ENCODE data around the gene CAMTA1. TPM values are rescaled to one million over a fixed set of nuclear protein-coding genes. Genes with fewer than 3 reads are reported as not detected.

Gene CAMTA1
- total RNA-seq, 2 experiments from 2014 or later, result 45.5 to 45.6 TPM

DNA sequence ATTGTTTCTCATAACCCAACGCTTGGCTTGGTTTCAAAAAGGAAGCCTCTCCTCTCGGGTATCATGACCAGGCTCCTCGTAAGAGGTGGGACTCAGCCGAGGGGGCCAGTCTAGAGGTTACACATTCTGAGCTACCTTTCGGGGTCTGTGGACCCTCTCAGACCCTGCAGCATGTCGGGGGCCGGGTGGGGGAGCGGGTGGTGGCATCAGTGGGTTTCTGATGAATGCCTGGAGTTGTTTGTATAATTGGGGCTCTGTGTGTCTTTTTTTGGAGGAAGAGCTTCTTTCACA lies 229.3 kb downstream of the CAMTA1 start:
- no peaks in the 10 kb centered on the region for H3K9me3 Mint-ChIP-seq
- POLR2A ChIA-PET, result no interaction called here
- no peak overlapping the region for H3K27ac Mint-ChIP-seq
- H3K36me3 Mint-ChIP-seq, result no peaks in the 10 kb centered on the region
- H3K4me3 Mint-ChIP-seq, result no peak overlapping the region
- ATAC-seq (ENCODE audit: low read depth) (no peak), DNase-seq (no peak)
- H3K4me1 Mint-ChIP-seq, result no peaks in the 10 kb centered on the region
- H3K27me3 Mint-ChIP-seq, result peaks cover 2% of the 10 kb centered on the region

DNA sequence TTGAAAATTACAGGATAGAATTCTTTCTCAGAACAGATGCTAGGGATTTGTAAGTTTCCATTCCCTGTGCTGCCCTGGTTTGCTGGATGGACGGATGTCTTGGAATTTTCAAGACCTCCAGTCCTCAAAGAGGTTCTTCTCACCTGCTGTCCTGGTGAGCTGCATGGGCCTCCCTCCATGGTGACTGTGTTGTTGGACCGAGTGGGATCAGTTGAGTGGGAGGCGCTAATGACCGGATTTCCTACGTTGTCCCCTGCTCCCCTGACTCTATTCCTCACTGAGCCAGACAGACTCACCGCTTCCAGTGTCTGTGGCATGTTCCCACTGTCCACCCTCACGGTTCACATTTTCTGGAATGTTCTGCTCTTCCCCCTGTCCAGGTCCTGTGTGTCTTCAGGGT lies 229.8 kb downstream of the CAMTA1 start:
- ATAC-seq (ENCODE audit: low read depth), result no peak
- Mint-ChIP-seq H3K36me3 (no peaks in the 10 kb centered on the region), H3K9me3 (no peaks in the 10 kb centered on the region), H3K4me3 (no peak overlapping the region), H3K4me1 (no peaks in the 10 kb centered on the region), H3K27ac (no peak overlapping the region), H3K27me3 (peaks cover 2% of the 10 kb centered on the region)
- POLR2A ChIA-PET, result no interaction called here
- no peak for DNase-seq

DNA sequence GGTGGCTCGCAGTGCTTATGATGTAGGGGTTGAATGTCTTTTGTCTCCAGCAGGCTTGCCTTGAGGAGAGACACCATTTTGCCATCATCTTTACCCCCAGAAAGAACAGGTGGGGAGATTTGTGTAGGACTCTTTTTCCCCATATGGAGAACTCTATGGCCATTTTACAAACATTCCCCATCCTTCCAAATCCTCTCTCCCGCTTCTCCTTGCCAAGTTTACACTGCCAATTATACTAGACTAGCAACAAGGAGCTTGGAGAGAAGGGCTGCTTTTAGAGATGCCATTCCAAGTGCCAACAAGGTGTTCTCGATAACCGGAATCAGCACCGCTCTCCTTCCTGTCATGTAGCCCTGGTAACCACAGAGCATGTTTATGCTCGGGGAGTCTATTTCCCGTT lies 233.1 kb downstream of the CAMTA1 start:
- DNase-seq, result no peak
- Mint-ChIP-seq H3K27ac (no peak overlapping the region), H3K4me3 (no peak overlapping the region), H3K27me3 (peaks cover 2% of the 10 kb centered on the region), H3K9me3 (no peaks in the 10 kb centered on the region), H3K36me3 (no peaks in the 10 kb centered on the region), H3K4me1 (no peaks in the 10 kb centered on the region)
- no peak for ATAC-seq (ENCODE audit: low read depth)
- POLR2A ChIA-PET, result no interaction called here

DNA sequence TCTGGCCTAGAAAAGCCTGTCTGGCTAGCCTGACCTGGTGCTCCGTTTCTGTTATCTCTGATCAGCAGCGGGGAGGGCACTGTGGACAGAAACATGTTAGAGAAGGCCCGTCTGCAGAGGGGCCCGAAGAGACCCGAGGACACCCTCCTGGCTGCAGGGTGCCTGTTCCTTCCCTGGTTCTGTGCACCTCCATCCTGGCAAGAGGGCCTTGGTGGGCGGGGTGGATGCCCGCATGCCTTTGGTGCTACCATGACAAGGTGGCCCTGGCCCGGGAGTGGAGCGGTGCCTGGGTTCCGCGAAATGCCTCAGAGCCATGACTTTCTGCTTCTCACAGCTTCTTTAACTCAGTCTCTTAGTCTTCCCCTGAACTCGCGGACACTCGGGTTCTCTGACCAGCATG lies 233.6 kb downstream of the CAMTA1 start:
- H3K27me3 Mint-ChIP-seq, result peaks cover 2% of the 10 kb centered on the region
- DNase-seq, result no peak
- no peak overlapping the region for H3K27ac Mint-ChIP-seq
- H3K4me1 Mint-ChIP-seq, result no peaks in the 10 kb centered on the region
- no peak overlapping the region for H3K4me3 Mint-ChIP-seq
- ATAC-seq (ENCODE audit: low read depth), result no peak
- H3K36me3 Mint-ChIP-seq, result no peaks in the 10 kb centered on the region
- H3K9me3 Mint-ChIP-seq, result no peaks in the 10 kb centered on the region
- POLR2A ChIA-PET, result no interaction called here

DNA sequence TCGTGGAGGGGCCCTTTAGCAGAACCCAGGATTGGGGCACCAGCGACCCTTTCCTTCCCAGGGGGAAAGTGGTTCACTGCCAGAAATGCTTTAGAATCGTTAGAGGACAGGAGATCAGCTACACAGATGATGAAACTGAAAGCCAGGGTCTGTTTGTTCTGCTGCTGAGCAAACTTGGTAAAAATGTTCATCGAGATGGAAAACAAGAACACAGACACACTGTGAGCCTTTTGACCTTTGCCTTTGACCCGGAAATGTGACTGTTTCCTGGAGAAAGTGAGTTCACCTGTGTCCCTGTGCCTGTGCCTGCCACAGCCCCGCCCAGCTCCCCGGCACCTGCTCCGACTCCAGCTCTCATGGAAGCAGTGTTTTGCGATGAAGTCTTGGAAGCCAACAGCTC lies 234.3 kb downstream of the CAMTA1 start:
- Mint-ChIP-seq H3K36me3 (no peaks in the 10 kb centered on the region), H3K27ac (no peak overlapping the region), H3K4me3 (no peak overlapping the region), H3K4me1 (no peaks in the 10 kb centered on the region), H3K9me3 (no peaks in the 10 kb centered on the region), H3K27me3 (peaks cover 2% of the 10 kb centered on the region)
- no peak for DNase-seq
- ATAC-seq (ENCODE audit: low read depth), result no peak
- POLR2A ChIA-PET, result no interaction called here

DNA sequence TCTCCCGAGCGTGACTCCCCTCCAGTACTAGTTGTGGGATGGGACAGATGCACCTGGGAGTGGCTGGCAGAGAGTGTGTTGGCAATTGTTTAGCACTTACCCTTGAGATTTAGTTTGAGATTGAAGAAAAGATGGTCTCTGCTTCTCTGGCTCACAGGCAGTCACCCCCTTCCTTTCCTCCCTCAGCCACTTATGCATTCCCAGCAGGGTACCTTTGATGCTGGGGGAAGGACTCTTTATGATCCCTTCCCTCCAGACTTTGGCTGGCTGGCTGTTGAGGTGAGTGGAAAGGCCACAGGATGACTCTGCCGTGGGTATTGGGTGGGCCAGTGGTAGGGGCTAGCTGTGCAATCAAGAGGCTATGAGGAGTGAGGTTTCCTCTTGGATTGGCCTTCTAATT lies 236.8 kb downstream of the CAMTA1 start:
- H3K36me3 Mint-ChIP-seq, result no peaks in the 10 kb centered on the region
- POLR2A ChIA-PET, result no interaction called here
- no peaks in the 10 kb centered on the region for H3K27me3 Mint-ChIP-seq
- H3K4me3 Mint-ChIP-seq, result no peak overlapping the region
- no peak for ATAC-seq (ENCODE audit: low read depth)
- H3K27ac Mint-ChIP-seq, result no peak overlapping the region
- no peaks in the 10 kb centered on the region for H3K9me3 Mint-ChIP-seq
- no peaks in the 10 kb centered on the region for H3K4me1 Mint-ChIP-seq
- no peak for DNase-seq

DNA sequence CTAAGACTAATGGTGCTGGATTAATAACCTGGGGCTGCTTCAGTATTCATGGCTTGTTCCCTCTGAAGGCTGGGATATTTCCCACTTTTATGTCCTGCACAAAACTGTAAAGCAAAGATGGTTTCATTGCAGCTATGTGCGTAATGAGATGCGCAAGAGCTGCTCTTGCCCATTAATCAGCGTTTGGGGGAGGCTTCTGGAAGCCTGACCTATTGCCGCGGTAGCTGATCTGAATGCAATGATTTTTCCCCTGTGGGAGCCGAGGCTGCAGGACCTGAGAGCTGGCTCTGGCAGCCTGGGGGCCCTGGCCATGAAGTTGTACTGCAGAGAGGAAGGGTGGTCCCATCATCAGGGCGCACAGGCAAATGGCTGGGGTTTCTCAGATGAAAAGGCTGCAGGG lies 239.8 kb downstream of the CAMTA1 start:
- H3K27me3 Mint-ChIP-seq, result peaks cover 2% of the 10 kb centered on the region
- no peak overlapping the region for H3K27ac Mint-ChIP-seq
- POLR2A ChIA-PET, result no interaction called here
- ATAC-seq (ENCODE audit: low read depth) (no peak), DNase-seq (no peak)
- H3K36me3 Mint-ChIP-seq, result no peaks in the 10 kb centered on the region
- no peaks in the 10 kb centered on the region for H3K4me1 Mint-ChIP-seq
- no peaks in the 10 kb centered on the region for H3K9me3 Mint-ChIP-seq
- no peak overlapping the region for H3K4me3 Mint-ChIP-seq

DNA sequence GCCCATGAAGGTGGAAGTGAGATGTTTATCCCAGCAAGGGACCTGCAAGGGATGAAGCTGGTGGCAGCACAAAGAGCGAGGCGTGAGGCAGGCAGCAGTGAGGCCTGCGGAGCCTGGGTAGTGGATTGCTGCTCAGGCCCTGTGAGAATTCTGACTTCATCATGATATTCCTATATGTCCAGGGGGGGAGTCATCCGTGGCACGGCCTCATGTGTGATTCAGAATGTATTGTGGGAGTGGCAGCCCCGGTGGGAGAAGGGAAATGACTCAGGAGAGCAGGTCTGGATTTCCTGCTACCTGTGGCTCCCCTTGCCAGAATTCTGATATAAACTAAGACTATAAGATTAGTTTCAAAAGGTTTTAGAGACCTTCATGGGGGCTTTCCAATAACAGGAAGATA lies 240.9 kb downstream of the CAMTA1 start:
- peaks cover 2% of the 10 kb centered on the region for H3K27me3 Mint-ChIP-seq
- no peaks in the 10 kb centered on the region for H3K36me3 Mint-ChIP-seq
- no peak overlapping the region for H3K27ac Mint-ChIP-seq
- no peak overlapping the region for H3K4me3 Mint-ChIP-seq
- no peak for DNase-seq
- ATAC-seq (ENCODE audit: low read depth), result no peak
- POLR2A ChIA-PET, result no interaction called here
- H3K9me3 Mint-ChIP-seq, result no peaks in the 10 kb centered on the region
- H3K4me1 Mint-ChIP-seq, result no peaks in the 10 kb centered on the region

DNA sequence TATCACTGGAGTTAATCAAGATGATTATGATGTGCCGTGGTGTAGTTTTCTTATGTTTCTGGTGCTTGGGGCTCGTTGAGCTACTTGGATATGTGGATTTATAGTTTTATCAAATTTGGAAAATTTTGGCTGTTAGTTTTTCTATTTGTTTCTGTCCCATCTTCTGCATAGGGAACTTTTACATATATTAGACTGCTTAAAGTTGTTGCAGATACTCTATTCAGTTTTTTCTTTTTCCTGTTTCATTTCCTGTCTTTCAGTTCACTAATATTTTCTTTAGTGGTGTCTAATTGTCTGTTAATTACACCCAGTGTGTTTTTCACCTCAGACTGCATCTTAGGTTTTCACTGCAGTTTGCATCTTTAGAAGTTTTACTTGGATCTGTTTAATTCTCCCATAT lies 247.7 kb downstream of the CAMTA1 start:
- H3K9me3 Mint-ChIP-seq, result peaks cover 3% of the 10 kb centered on the region
- H3K36me3 Mint-ChIP-seq, result no peaks in the 10 kb centered on the region
- peaks cover 2% of the 10 kb centered on the region for H3K27me3 Mint-ChIP-seq
- POLR2A ChIA-PET, result no interaction called here
- H3K4me3 Mint-ChIP-seq, result no peak overlapping the region
- ATAC-seq (ENCODE audit: low read depth) (no peak), DNase-seq (no peak)
- no peak overlapping the region for H3K27ac Mint-ChIP-seq
- H3K4me1 Mint-ChIP-seq, result no peaks in the 10 kb centered on the region

DNA sequence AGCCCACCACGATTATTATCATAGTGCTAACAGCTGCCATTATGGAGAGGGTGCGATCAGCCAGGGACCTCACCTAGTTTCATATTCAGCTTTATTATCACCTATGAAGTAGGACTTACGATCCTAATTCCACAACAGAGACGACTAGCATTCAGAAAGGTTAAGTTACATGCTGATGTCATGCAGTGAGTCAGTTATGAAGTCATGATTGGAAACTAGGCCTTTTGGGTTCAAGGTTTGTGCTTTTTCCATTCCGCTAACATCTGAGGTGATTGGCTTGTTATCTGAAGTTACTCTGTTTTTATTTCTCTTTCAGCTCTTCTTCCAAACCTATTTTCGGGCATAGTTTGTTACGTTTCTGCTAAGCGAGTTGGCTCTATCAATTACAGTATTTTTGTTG lies 251.1 kb downstream of the CAMTA1 start:
- no peak overlapping the region for H3K4me3 Mint-ChIP-seq
- no peak overlapping the region for H3K27ac Mint-ChIP-seq
- no peak for ATAC-seq (ENCODE audit: low read depth)
- no peaks in the 10 kb centered on the region for H3K4me1 Mint-ChIP-seq
- H3K36me3 Mint-ChIP-seq, result no peaks in the 10 kb centered on the region
- no peak for DNase-seq
- H3K9me3 Mint-ChIP-seq, result peaks cover 3% of the 10 kb centered on the region
- peaks cover 5% of the 10 kb centered on the region for H3K27me3 Mint-ChIP-seq
- POLR2A ChIA-PET, result no interaction called here

DNA sequence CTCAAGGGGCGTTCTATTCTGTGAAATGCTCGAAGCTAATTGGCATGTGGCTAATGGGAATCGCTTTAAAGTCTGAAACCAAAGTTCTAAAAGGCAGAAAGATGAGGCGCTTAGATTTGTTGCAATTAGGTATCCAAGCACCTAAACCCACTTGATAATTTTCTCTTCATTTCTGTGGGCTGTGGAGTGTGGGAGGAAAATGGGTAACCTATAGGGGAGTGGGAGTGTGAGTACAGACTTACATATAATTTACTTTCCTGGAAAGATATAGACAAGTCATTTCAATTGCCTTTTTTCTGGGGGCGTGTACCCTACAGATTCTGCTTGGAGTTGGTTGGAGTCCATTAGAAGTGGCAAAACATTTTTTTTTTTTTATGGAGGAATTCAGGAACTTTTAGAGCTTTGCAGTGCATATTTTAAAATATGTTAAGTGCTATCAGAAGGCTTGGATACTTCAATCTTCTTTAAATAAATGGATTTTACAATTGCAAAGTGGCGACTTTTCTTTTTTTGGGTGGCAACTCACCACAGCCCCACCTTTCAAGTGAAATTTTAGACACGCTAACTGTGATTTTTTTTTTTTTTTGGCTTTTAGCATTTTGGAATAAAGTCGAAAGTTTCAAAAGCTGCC lies 254.5 kb downstream of the CAMTA1 start:
- Mint-ChIP-seq H3K36me3 (no peaks in the 10 kb centered on the region), H3K27ac (no peak overlapping the region), H3K27me3 (peaks cover 3% of the 10 kb centered on the region), H3K9me3 (no peaks in the 10 kb centered on the region), H3K4me1 (no peaks in the 10 kb centered on the region), H3K4me3 (no peak overlapping the region)
- POLR2A ChIA-PET, result no interaction called here
- ATAC-seq (ENCODE audit: low read depth), result no peak
- DNase-seq, result no peak

DNA sequence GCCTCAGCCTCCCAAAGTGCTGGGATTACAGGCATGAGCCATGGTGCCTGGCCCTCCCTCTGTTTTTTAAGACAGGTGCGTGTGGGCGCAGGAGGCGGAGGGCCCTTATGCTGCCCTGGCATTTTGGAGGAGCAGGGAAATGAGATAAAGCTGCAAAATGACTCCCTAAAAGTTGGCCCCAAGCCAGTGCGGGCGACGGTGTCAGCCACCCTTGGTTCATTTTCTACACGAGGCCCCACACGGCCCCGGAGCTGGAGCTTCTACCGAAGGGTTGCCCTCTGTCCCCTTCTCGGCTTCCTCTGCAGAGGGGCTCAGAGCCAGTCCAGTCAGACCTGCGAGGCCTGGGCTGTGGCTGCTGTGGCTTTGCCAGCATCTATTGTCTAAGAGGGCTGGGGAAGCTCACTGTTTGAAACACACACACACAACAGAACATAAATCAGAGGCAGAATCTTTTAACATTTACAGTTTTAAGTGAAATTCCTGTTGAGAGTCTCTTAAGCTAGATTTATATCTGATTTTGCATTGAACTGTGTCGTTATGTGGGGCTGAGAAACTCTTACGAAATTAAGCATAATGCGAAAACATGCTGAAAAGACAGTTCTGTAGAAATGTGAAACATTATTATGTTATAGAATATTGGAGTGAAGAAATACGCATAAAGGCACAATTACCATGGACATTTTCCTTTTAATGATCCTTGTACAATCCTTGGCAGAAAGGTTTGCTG lies 255.9 kb downstream of the CAMTA1 start:
- POLR2A ChIA-PET, result no interaction called here
- Mint-ChIP-seq H3K36me3 (no peaks in the 10 kb centered on the region), H3K27me3 (peaks cover 3% of the 10 kb centered on the region), H3K4me1 (no peaks in the 10 kb centered on the region), H3K9me3 (no peaks in the 10 kb centered on the region), H3K4me3 (no peak overlapping the region), H3K27ac (no peak overlapping the region)
- ATAC-seq (ENCODE audit: low read depth) (no peak), DNase-seq (no peak)

DNA sequence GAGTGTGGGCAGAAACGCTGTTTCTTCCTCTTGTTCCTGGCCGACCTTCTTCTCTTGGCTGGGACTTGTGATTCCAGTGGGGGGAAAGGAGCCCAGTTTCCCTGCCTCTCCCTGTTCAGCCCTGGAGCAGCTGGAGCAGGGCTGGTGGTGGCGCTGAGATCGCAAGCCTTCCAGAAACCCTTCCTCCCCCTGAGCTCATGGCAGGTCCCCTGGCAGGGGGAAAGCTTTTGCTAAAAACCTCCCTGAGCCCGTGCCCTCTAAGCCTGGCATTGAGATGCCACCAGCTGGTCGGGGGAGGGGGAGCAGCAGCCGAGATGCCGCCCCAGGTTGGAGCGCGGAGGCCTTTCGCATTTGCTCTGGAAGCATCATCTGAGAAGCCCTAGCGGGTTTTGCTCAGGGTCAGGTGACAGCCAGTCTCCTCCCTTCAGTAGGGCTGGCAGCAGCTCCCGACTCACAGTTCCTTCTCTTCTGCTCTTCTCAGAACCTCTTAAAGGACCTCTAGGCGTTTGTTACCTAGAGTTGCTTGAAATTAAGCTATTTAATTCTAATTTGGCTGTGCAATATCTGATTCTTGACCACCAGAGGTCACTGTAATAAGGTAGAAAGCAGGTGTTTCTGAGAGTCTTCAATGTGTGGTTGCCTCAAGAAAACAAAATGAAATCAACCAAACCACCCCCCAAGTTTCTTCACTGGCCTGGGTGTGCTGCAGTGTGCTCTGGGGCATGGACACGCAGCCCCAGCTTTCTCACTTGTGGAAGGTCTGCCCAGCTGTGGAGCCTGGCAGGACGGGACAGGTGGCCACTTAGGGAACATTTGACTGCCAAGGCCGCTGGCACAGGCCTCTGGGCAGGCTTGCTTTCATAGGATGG lies 257.3 kb downstream of the CAMTA1 start:
- no peaks in the 10 kb centered on the region for H3K9me3 Mint-ChIP-seq
- DNase-seq (no peak), ATAC-seq (ENCODE audit: low read depth) (no peak)
- no peaks in the 10 kb centered on the region for H3K4me1 Mint-ChIP-seq
- H3K36me3 Mint-ChIP-seq, result no peaks in the 10 kb centered on the region
- POLR2A ChIA-PET, result no interaction called here
- H3K4me3 Mint-ChIP-seq, result no peak overlapping the region
- no peak overlapping the region for H3K27ac Mint-ChIP-seq
- peaks cover 5% of the 10 kb centered on the region for H3K27me3 Mint-ChIP-seq

DNA sequence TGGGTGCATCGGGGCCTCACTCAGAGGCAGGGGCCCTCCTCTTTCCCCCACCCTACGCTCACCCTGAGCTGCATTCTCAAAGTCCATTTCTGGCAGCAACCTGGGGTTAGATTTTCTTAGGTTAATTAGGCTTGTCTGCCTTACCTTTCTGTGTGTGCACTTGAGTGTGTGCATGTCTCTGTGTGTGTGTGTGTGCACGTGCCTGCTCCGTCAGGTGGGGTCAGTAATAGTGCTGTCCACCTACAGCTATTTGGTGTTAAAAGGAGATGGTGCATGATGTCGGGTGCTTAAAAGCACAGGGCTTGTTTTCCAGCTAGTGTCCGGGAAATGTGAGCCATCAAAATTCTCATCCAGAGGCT lies 257.9 kb downstream of the CAMTA1 start:
- ATAC-seq (ENCODE audit: low read depth) (no peak), DNase-seq (no peak)
- no peaks in the 10 kb centered on the region for H3K4me1 Mint-ChIP-seq
- POLR2A ChIA-PET, result no interaction called here
- no peak overlapping the region for H3K4me3 Mint-ChIP-seq
- no peaks in the 10 kb centered on the region for H3K36me3 Mint-ChIP-seq
- H3K9me3 Mint-ChIP-seq, result no peaks in the 10 kb centered on the region
- H3K27ac Mint-ChIP-seq, result no peak overlapping the region
- peaks cover 7% of the 10 kb centered on the region for H3K27me3 Mint-ChIP-seq
